HG02763 (cell line): ENCODE results near the gene CAPN3.

ENCODE experiments used
- ATAC-seq: cut with Tn5 transposase; IDR thresholded peaks from one replicate; pipeline ENCODE4 v1.9.1; 2021; ENCODE audit warnings: mild to moderate bottlenecking, moderate library complexity; ENCODE audit not compliant: unreplicated experiment

CAPN3 gene

GRCh38 chr15:42392309-42393024 is 33.2 kb downstream of the CAPN3 start:
- ATAC-seq: no peak

- no peak for ATAC-seq
Measured at GRCh38 chr15:42394106-42394505, 34.8 kb downstream of the CAPN3 start.

- no peak for ATAC-seq
Measured at GRCh38 chr15:42395838-42396237, 36.5 kb downstream of the CAPN3 start.

GRCh38 chr15:42401544-42402454 is 42.5 kb downstream of the CAPN3 start:
- ATAC-seq: no peak

GRCh38 chr15:42402455-42403205 is 43.3 kb downstream of the CAPN3 start:
- no peak for ATAC-seq

- ATAC-seq: no peak
Measured at GRCh38 chr15:42403389-42403788, 44.1 kb downstream of the CAPN3 start.

DNA sequence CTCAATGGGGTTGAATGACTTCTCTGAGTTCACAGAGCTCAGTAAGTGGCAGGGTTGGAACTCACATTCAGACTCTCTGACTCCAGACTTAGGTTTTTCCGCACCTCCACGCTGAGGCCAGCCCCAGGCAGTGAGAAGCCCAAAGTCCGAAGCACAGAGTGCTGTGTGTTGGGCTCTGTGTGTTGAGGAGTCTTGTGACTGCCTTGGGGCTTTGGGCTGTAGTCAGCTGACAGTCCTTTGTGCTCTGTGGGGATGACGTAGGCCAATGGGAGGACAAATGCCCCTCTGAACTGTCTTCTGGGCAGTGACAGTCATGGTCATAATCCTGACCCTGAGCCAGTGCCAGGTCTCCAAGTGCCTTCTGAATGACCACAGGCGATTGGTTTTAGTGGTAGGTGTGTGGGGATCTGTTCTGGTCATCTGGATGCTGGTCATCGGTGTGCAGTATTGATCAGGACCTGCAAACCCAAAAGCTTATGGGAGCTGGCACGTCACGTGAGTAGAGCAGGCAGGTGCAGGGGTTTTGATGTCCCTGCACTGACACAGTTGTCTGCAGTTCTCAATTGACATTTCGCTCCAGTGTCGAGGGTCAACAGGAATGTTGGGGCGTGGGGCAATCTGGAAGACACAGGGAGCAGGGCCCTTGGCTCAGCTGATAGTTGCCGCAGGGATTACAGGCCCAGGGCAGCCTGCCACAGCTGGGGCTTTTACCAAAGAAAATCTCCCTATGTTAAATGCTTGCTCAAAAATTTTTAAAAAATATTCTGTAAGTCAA is 45.3 kb downstream of the CAPN3 start:
- ATAC-seq: no peak

GRCh38 chr15:42405863-42406482 is 46.7 kb downstream of the CAPN3 start:
- no peak for ATAC-seq

DNA sequence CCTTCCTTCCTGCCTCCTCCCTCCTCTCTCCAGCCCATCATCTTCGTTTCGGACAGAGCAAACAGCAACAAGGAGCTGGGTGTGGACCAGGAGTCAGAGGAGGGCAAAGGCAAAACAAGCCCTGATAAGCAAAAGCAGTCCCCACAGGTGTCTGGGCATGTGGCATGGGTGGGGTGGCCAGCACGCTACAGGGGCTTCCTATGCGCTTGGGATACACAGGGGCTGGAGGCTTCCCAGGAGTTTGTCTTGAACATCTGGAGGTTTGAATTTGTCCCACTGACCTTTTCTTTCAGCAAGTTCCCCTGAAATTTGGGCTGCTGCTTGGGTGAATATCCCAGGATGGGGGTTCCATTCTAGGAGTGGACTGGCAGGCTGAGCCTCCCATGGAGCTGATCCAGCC is 48.9 kb downstream of the CAPN3 start:
- no peak for ATAC-seq

DNA sequence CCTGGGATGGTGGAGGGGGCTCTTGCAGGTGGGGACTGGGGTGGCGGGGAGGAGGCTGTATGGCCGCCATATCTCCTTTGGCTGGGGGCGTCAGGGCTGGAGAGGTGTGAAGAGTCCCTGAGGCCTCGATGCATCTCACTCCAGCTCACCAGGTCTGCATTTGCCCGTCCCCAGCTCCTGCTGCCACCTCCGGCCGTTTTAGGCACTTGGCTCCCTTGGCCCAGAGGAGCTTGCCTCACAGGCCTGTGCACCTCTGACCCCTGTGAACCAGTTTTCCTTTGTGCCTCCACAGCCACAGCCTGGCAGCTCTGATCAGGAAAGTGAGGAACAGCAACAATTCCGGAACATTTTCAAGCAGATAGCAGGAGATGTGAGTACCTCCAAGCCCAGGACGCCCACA is 49.7 kb downstream of the CAPN3 start:
- no peak for ATAC-seq

DNA sequence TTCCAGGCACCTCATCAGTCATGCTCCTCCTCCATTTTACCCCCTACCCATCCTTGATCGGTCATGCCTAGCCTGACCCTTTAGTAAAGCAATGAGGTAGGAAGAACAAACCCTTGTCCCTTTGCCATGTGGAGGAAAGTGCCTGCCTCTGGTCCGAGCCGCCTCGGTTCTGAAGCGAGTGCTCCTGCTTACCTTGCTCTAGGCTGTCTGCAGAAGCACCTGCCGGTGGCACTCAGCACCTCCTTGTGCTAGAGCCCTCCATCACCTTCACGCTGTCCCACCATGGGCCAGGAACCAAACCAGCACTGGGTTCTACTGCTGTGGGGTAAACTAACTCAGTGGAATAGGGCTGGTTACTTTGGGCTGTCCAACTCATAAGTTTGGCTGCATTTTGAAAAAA is 52.6 kb downstream of the CAPN3 start:
- no peak for ATAC-seq

- no peak for ATAC-seq
Measured at GRCh38 chr15:42413920-42414319, 54.6 kb downstream of the CAPN3 start.

- no peak for ATAC-seq
Measured at GRCh38 chr15:42419369-42419768, 60.1 kb downstream of the CAPN3 start.

DNA sequence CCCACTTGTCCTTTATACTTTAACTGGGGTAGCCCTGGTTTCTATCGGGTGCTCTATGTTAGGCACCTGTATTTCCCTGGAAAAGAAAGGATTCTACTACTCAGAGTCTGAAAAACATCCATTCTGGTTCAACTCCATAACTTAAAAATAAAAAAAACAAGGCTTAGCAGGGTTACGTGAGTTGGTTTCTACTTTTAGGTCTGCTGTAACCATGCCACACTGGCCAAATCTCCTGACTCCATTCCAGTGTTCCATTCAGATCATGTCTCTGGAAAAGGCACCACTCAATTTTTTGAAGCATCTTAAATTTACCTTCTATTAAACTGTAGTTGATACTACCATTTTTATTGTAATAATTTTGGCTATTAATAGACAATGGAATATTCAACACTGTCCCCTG is 62.1 kb downstream of the CAPN3 start:
- no peak for ATAC-seq

DNA sequence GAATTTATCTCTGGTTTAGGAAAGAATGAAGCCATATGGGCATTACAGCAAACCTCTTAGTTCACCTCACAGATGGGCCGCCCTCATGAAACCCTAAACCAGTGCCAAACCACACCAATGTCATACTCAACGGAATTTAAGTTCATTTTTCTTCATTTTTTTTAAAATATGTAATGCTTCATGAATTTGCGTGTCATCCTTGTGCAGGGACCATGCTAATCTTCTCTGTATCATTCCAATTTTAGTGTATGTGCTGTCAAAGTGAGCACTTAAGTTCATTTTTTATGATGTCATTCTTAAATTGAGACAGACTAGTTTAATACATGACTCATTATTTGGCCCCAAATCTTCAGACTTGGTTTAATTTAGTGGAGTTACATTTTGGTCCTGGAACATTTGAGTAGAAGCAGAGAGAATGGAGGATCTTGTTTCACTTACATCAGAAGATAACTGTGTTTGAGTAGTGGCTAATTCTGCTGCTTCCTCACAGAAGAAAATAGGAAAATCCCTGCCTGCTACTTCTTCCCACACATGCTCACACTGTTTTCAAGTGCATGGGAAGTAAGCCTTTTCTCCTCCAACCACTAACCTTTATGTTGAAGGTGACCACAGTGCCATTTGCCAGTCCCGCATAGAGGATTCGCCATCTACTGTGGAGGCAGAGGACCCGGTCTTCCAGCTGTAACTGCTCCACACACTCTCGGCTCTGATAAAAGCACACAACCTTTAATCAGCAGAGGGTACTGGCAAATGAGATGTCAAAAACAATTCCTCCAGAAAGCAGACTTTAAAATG is 68.3 kb downstream of the CAPN3 start:
- no peak for ATAC-seq

GRCh38 chr15:42444415-42445063 is 85.2 kb downstream of the CAPN3 start:
- no peak for ATAC-seq

DNA sequence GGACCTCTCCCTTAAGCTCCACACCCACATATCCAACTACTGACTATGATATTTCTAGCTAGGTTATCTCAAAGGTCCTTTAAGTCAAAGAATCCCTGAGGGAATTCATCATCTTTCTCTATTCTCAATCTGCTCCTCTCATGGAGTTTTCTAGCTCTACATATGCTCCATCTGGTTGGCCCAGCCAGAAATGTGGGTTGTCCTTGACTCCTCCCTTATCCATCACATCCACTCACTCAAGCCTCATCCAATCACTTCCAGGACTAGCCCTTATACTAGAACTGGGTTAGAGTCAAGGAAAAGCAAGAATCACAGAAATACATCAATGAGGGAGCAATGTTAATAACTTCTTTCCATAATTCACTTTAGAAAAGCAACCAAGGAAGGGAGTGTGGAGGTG is 86.2 kb downstream of the CAPN3 start:
- no peak for ATAC-seq

GRCh38 chr15:42447599-42447998 is 88.3 kb downstream of the CAPN3 start:
- no peak for ATAC-seq

GRCh38 chr15:42448281-42448680 is 89.0 kb downstream of the CAPN3 start:
- no peak for ATAC-seq
